K562 (cell line): ENCODE data around the gene PFN3. TPM values are rescaled to one million over a fixed set of nuclear protein-coding genes. Genes with fewer than 3 reads are reported as not detected.

ENCODE experiments used
- CAMTA2 ChIP-seq: fragments of 250-450 bp; sonication (Bioruptor Pico); conservative IDR thresholded peaks from 2 replicates; pipeline ENCODE4 v1.5.1; 2022
- CHAMP1 ChIP-seq: fragments of 450-650 bp; IDR thresholded peaks from 2 replicates; pipeline ENCODE4 v1.6.1; 2016; ENCODE audit warnings: mild to moderate bottlenecking
- ELK1 ChIP-seq: sonication (generic); formaldehyde crosslinking; IDR thresholded peaks from 2 replicates; pipeline ENCODE4 v1.8.1; 2022; ENCODE audit warnings: missing genetic modification reagents
- HEY1 ChIP-seq: fragments of 250-450 bp; sonication (Bioruptor Pico); IDR thresholded peaks from 2 replicates; pipeline ENCODE4 v1.5.0; 2020; ENCODE audit warnings: mild to moderate bottlenecking, moderate library complexity, borderline replicate concordance
- JUNB ChIP-seq: fragments of 450-650 bp; formaldehyde crosslinking; conservative IDR thresholded peaks from 2 replicates; pipeline ENCODE4 v1.4.0; 2020; ENCODE audit warnings: mild to moderate bottlenecking
- KLF13 ChIP-seq: fragments of 450-650 bp; IDR thresholded peaks from 2 replicates; pipeline ENCODE4 v1.6.1; 2016; ENCODE audit warnings: missing genetic modification characterization, low read depth, mild to moderate bottlenecking, missing compliant biosample characterization, moderate library complexity, borderline replicate concordance
- PTBP1 ChIP-seq: fragments of 200-400 bp; formaldehyde crosslinking; IDR thresholded peaks from 2 replicates; pipeline ENCODE4 v1.6.1; 2017; ENCODE audit warnings: low read depth, low read length
- SNRNP70 ChIP-seq: fragments of 200-400 bp; formaldehyde crosslinking; optimal IDR thresholded peaks from 2 replicates; pipeline ENCODE3; 2017; ENCODE audit warnings: low read depth, low read length
- SUPT5H ChIP-seq: fragments of 450-650 bp; IDR thresholded peaks from 2 replicates; pipeline ENCODE4 v1.6.1; 2016
- TEAD4 ChIP-seq, 2 experiments: sonication (generic) in 1 of 2; formaldehyde crosslinking in 1 of 2; IDR thresholded peaks; 2 replicates each; pipeline versions ENCODE4 v1.6.1 to v1.8.0; 2012 to 2022; ENCODE audit warnings: borderline replicate concordance in 1 of 2, inconsistent platforms in 1 of 2, low read length in 1 of 2, mild to moderate bottlenecking in 1 of 2, missing genetic modification reagents in 1 of 2
- TSHZ1 ChIP-seq: fragments of 250-450 bp; sonication (Bioruptor Pico); IDR thresholded peaks from 2 replicates; pipeline ENCODE4 v1.4.0; 2020; ENCODE audit warnings: mild to moderate bottlenecking, moderate library complexity
- UBTF ChIP-seq, 2 experiments: IDR thresholded peaks; 2 replicates each; pipeline ENCODE4 v1.6.1; 2012; ENCODE audit warnings: improper control_type of control experiment in 2 of 2, low read depth in 2 of 2, low read length in 2 of 2, borderline replicate concordance in 1 of 2
- ZNF263 ChIP-seq: sonication (generic); formaldehyde crosslinking; IDR thresholded peaks from 2 replicates; pipeline ENCODE4 v1.8.0; 2022; ENCODE audit warnings: mild to moderate bottlenecking, missing genetic modification reagents, borderline replicate concordance
- ZNF740 ChIP-seq, 3 experiments: fragments of 200-800 bp in 1 of 3; sonication (Bioruptor generic) in 1 of 3; sonication (generic) in 1 of 3; formaldehyde crosslinking in 1 of 3; IDR thresholded peaks; 2 replicates each; pipeline versions ENCODE4 v1.6.1 to v1.8.0; 2016 to 2022; ENCODE audit warnings: mild to moderate bottlenecking in 2 of 3, missing compliant biosample characterization in 2 of 3, missing genetic modification characterization in 2 of 3, missing genetic modification reagents in 1 of 3
- ZNF75A ChIP-seq: fragments of 450-650 bp; formaldehyde crosslinking; IDR thresholded peaks from 2 replicates; pipeline ENCODE4 v1.4.0; 2020; ENCODE audit warnings: mild to moderate bottlenecking
- ZNF830 ChIP-seq: fragments of 250-450 bp; sonication (Bioruptor Pico); IDR thresholded peaks from 2 replicates; pipeline ENCODE4 v1.5.0; 2021; ENCODE audit warnings: mild to moderate bottlenecking
- polyA plus RNA-seq, 8 experiments: library from polyadenylated mRNA; depleted of rRNA in 4 of 8; stranded (reverse) in 5 of 8; unstranded in 3 of 8; fragments of >200 nt; fragmentation: Nextera tagmentation in 2 of 8; fragmentation: Illumina TruSeq in 1 of 8; extraction: Ambion mirVana in 2 of 8; extraction: Trizol in 1 of 8; gene quantifications; 2 replicates each; pipeline versions ENCODE4 v1.2.1 to v1.2.3, GENCODE V29; 2011 to 2014; ENCODE audit warnings: inconsistent platforms in 1 of 8, missing spikeins in 1 of 8
- total RNA-seq, 7 experiments: library from RNA; depleted of rRNA in 6 of 7; stranded (reverse); fragments of >200 nt in 6 of 7; fragmentation: Illumina TruSeq in 2 of 7; extraction: Trizol in 2 of 7; gene quantifications; 2 replicates each; pipeline versions ENCODE4 v1.2.1 to v1.2.3, GENCODE V29; 2011 to 2021; ENCODE audit warnings: low replicate concordance in 1 of 7

PFN3 gene
- total and polyA plus RNA-seq, 9 of the 15 experiments (the other 6 are each of a cell fraction or from before 2014, with no cell fraction given) = not detected

GRCh38 chr5:177427211-177427822 is 26.9 kb upstream of the PFN3 start (continued):
- TF ChIP-seq TSHZ1 (CRISPR knock-in tag) (no peak), HEY1 (no peak), PTBP1 (no peak), CHAMP1 (no peak), KLF13 (tag) (no peak), SUPT5H (peak; percentile 55; the same call in 1 of the 2 replicates), ZNF740 (CRISPR knock-in tag; IDR thresholded peaks at IDR 0.05) (no peak), ZNF740 (tag; IDR thresholded peaks at IDR 0.05) (no peak), ZNF75A (no peak), ELK1 (CRISPR knock-in tag) (no peak), JUNB (CRISPR knock-in tag) (no peak), TEAD4 (IDR thresholded peaks at IDR 0.05; ENCODE audit: low read length) (0 out of 2 replicates have a peak, but pooled peaks have one; percentile 7), TEAD4 (CRISPR knock-in tag; IDR thresholded peaks at IDR 0.05; ENCODE audit: borderline replicate concordance) (peak; percentile 80; the same call in 1 of the 2 replicates), CAMTA2 (CRISPR knock-in tag) (no peak), ZNF830 (CRISPR knock-in tag) (no peak), ZNF263 (CRISPR knock-in tag) (0 out of 2 replicates have a peak, but pooled peaks have one; percentile 40), UBTF (IDR thresholded peaks at IDR 0.05; ENCODE audit: borderline replicate concordance in 1 of 2, low read depth in 2 of 2, low read length in 2 of 2) (no peak), SNRNP70 (peak; percentile 38)
